Measurements from ENCODE around the gene NEU2. TPM values are rescaled to one million over a fixed set of nuclear protein-coding genes. Genes with fewer than 3 reads are reported as not detected.
"Not testable (repeated sequence)": the region's sequence is repeated elsewhere in the genome, so short reads cannot be mapped to it uniquely, and the experiment has no call there.

The NEU2 gene
- total RNA-seq, 2 donors from 2014 or later = not detected

DNA sequence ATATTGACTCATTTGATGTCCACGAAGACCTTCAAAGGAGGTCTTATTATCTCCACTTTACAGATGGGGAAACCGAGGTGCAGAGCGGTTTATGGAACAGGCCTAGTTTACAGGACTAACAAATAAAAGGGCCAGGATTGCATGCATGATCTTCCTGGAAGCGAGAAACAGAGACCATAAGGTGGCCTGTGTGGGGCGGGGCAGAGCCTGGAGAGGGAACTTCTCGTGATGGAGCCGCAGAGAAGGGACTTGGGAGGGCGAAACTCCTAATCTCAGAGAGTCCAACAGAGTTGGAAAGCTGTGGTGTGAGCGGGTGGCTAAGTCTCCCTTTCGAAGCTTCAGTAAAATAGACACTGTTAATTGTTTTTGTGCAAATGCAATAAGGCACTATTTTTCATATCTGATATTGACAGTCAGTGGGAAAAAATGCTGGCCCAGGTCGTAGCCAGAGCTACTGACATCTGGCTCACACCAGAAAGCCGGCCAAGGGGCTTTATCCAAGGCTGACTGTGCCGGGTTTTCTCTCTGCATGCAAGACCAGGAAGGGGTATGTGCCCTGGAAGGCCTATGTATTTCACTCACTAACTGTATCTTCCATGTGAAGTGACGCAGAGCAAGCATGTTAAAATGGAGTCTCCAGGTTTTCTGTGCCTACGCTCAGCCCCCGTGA is 32.2 kb downstream of the NEU2 start:
- no peak for ATAC-seq
- intact Hi-C loops (cut with DNase I, micrococcal nuclease) = no loop called here
- DNase-seq = no peak

DNA sequence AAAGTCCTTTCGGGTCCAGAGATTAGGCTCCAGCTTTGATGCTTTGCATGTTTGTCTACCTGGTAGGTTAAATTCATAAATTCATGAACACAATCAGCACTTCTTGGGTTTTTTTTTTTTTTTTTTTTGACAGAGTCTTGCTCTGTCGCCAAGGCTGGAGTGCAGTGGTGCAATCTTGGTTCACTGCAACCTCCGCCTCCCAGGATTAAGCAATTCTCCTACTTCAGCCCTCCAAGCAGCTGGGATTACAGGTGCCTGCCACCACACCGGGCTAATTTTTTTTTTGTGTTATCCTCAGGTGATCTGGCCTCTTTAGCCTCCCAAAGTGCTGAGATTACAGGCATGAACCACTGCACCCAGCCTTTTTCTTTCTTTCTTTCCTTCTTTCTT is 32.7 kb downstream of the NEU2 start:
- ATAC-seq; DNase-seq; intact Hi-C loops (cut with DNase I, micrococcal nuclease): not testable (repeated sequence)

DNA sequence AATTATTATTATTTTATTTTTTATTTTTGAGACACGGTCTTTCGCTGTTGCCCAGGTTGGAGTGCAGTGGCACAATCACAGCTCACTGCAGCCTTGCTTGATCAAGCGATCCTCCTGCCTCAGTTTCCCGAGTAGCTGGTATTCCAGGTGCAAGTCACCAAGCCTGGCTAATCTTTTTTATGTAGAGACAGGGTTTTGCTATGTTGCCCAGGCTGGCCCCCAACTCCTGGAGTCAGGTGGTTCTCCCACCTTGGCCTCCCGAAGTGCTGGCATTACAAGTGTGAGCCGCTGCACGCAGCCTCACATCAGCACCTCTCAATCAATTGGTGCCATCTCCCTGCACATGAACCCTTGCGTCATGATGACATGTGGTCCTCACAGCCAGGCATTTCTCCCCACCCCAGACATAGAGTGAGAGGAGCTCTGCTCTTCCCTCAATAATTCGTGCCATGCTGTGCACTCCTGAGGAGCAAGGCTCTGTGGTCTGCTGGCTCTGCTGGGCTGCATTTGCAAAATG is 33.5 kb downstream of the NEU2 start:
- intact Hi-C loops (cut with DNase I, micrococcal nuclease) = no loop called here
- DNase-seq (no peak), ATAC-seq (no peak)

DNA sequence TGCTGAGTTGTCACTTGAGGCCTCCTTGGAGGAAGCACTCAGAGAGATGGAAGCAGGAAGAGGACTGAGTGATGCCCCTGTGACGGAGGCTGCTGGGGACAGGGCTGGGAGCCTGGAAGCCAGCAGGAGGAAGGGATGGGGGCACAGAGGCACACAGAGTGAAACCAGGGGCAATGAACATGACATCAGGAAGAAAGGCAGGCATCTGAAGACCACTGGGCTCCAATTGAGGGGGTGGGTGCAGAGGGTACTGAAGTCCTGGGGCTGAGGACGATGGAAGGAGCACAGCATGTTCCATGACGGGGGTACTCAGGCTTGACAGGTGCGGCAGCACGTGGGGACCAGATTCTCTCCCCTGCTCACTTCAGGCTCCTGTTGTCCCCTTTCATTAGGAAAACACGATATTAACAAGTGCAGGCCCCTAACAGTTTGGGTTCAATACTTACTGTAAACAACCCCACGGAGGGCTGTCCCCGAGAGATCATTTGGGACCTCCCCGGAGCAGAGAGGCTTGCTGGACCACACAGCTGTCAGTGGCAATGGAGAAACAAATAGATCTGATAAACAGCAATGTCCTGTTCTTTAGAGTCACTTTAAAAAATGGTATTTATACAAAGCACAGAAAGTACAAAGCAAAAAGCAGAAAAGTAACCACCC is 36.4 kb downstream of the NEU2 start:
- intact Hi-C loops (cut with DNase I, micrococcal nuclease) = no loop called here
- DNase-seq (no peak), ATAC-seq (no peak)

DNA sequence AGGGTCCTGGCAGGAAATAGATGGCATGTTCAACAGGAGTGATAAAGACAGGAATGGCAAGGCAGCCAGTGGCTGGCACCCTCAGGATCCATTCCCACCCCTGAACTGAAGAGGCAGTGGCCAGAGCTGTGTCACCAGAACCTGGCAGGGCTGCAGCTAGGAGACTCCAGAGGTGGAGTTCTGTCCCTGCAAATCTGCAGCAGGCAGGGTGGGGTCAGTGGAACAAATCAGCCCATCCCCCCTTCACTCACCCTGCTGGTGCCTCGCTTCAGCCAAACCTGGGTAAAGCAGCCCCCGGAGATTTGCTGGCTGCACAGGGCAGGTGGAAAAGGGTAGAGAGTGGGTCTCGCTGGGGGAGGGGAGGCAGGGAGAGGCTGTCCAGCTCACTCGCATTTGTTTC is 40.4 kb downstream of the NEU2 start:
- ATAC-seq (no peak), DNase-seq (no peak)
- intact Hi-C loops (cut with DNase I, micrococcal nuclease) = no loop called here

DNA sequence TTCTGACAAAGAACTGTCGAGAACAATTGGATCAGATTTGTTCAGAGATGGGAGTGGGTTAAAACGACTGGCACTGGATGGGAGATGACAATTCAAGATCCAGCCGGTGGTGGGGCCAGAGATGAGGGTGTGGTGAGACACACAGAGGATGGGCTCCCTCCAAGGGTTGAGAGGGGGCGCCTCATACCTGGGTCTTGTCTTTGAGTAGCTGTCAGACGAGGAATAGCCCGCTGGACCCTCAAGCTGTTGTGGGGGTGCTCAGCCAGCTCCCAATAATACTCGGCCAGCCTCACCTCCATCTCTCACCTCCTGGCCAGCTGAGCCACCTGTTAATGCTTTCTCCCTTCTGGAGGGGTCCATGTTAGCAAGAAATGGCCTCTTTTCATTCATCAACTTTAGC is 41.6 kb downstream of the NEU2 start:
- intact Hi-C loops (cut with DNase I, micrococcal nuclease) = no loop called here
- no peak for ATAC-seq
- DNase-seq = no peak

DNA sequence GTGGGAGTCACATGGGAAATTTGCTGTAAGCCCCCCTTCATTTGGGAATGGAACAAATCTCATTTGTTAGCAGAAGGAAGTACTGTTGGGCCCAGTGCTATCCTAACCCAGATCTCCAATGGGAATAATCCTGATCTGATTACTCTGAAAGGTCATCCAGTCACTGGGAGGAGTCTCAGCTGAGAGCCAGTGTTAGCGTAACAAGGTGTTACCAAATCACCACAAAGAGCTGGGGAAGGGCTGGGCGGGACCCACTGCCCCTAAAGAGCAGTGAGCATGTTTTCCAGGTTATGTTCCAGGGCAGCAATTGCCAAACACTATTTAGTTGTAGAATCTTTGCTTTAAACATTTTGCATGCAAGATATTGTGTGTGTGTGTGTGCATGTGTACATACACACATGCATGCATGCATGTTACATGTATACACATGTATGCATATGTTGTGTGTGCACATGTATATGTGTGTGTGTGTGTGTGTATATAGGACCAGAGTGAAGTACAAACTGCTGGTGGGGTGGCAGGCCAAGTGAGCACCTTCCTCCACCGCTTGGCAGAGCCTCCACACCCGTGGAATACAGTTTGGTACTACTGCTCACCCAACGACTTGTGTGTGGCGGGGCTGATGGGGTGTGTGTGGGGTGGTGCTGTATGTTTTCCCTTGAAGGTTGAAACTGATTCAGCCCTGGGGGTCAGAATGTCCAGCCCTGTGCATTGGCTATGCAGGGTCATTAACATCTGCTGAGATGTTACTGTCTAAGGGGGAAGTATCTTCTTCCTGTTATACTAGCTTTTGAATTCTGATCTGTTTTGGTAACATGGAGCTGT is 42.9 kb downstream of the NEU2 start:
- no peak for DNase-seq
- ATAC-seq = peak; percentile 57
- intact Hi-C loops (cut with DNase I, micrococcal nuclease) = no loop called here

DNA sequence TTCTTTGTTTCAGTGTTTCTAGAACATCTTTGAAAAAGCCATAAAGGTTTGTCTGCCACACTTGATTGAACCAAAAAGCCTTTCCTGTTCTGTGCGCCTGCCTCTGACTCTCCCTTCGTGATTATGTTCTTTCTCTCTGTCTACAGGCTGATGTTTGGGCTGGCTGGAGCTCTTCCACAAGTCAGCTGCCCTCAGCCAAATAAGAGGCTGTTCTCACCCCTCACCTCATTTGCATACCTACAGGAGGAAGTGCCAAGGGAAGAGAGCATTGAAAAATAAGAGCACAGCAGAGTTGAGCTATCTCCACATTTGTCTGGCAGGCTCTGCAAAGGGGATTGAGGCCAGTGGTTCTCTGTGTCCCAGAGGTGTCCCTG is 43.5 kb downstream of the NEU2 start:
- ATAC-seq = peak; percentile 62
- intact Hi-C loops (cut with DNase I, micrococcal nuclease) = no loop called here
- DNase-seq = no peak

DNA sequence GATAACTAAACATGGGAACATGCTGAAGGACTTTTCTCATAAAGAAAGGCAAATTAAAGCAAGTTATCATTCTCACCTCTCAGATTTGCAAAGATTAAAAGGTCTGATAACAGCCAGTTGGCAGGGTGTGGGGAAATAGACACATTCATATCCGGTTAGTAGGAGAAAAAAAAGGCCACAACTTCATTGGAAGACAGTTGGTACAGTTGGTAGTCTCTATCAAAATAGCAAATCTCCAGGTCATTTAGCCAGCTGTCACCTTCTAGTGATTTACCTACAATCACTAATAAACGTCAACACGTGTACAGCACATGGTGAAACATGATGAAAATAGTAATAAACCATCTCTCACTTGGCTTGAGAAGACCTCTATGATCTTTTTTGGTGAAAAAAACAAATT is 44.3 kb downstream of the NEU2 start:
- intact Hi-C loops (cut with DNase I, micrococcal nuclease) = no loop called here
- ATAC-seq (no peak), DNase-seq (no peak)

DNA sequence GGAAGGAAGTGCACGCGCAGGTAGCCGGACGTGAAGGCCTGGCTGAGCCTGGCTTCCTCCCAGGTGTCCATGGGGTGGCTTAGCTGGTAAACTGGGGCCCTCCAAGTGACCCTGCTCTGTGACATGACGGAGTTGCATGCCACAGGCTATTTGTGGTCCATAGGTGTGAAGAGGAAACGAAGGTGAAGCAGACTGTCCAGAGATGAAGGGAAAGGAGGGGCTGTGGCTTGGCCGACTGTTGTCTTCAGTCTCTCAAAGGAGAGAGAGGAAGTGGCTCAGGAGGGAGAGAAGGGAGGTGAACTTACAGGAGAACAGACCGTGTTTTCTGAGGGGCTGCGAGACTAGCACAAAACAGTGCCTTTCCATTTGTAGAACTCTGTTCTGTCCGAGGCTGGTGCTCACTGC is 47.0 kb downstream of the NEU2 start:
- intact Hi-C loops (cut with DNase I, micrococcal nuclease) = no loop called here
- DNase-seq (no peak), ATAC-seq (peak; percentile 17)

DNA sequence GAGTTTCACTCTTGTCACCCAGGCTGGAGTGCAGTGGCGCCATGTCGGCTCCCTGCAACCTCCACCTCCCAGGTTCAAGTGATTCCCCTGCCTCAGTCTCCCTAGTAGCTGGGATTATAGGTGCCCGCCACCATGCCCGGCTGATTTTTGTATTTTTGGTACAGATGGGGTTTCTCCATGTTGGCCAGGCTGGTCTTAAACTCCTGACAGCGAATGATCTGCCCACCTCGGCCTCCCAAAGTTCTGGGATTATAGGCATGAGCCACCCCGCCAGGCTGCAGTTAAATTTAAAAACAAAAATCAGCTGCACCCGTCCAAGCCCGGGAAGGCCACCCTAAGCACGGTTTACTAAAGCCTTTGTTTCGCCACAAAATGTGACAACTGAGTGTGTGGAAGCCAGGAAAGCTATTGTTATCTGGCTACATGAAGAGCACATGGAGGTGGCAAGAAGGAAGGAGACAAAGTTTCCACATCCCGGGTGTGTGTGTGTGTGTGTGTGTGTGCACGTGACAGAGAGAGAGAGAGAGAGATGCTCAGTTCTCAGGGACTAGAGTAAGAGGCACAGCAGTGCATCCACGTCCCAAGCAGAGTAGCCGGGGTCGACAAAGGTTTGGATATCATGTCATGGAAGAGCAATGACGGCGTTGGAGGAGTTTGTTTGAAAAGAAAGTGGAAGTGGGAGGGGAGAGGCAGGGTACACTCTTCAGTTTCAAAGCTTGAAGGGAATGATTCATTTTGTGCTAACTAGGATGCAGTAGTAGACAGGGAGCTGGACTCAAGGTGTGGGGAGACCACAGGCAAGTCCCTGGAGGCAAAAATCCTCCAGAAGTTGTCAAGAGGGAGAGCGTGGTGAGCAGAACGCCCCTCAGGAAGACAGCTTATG is 47.7 kb downstream of the NEU2 start:
- ATAC-seq (no peak), DNase-seq (no peak)
- intact Hi-C loops (cut with DNase I, micrococcal nuclease) = no loop called here

DNA sequence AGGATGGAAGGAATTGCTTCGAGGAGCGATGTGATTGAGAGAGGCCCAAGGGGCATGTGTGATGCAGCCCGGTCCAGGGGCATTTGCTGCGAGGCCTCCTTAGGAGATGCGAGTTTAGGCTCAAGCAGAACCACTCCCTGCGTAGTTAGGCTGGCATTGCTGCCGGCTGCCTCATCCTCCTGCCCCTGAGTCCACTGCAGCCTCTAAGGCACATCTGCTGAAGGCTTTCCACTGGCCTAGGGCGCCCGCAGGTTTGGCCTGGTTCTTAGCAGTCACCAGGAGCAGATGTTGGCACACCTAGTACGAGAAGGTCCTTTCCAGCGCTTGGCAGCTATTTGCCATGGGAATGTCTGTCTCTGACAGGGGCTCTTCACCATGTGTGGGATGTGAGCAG is 48.4 kb downstream of the NEU2 start:
- no peak for ATAC-seq
- intact Hi-C loops (cut with DNase I, micrococcal nuclease) = no loop called here
- no peak for DNase-seq

DNA sequence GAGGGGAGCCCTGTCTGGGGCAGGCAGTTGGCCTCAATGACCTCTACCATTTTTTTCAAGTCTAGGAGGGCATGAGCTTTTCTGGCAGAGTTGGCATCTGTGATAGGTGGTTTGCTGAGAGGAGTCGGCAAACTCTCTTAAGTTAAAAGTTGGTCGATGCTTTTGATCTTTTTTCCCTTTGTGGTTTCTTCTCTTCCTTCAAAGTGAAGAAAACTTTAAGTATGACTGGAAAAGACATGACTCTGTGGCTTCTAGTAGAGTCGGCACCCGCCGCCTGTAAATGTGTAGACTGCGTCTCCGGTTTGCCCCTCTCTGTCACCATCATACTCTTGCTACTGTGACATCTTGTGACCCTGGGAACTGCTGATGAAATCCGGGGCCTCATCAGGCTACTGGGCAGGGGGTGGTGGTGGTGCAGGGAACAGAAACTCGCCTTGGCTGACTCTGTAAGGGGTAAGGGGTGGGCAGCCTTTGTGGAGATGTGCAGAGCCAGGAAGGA is 48.8 kb downstream of the NEU2 start:
- ATAC-seq (no peak), DNase-seq (no peak)
- intact Hi-C loops (cut with DNase I, micrococcal nuclease) = no loop called here

DNA sequence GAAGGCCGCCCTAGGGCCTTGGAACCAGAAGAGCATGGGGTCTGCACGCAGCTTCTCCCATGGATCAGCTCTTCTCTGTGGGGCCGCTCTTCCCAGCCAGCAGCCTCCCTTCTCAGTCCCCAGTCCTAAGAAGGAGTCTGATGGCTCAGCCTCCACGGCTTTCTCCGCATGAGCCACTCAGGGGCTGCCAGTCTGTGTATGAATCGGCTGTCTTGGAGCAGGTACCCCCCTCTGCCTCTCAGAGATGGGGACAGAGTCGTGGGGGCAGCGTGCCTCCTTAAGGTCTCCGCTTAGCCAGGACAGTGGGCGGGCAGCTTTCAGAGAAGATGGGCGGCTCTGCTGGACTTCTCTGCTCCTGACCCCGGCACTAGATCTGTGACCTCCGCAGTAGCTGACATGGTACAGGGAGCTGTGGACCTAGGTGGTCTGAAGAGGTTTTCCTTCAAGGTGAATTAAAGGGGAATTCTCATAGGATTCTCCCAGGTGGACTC is 49.3 kb downstream of the NEU2 start:
- no peak for ATAC-seq
- intact Hi-C loops (cut with DNase I, micrococcal nuclease) = no loop called here
- DNase-seq = no peak

DNA sequence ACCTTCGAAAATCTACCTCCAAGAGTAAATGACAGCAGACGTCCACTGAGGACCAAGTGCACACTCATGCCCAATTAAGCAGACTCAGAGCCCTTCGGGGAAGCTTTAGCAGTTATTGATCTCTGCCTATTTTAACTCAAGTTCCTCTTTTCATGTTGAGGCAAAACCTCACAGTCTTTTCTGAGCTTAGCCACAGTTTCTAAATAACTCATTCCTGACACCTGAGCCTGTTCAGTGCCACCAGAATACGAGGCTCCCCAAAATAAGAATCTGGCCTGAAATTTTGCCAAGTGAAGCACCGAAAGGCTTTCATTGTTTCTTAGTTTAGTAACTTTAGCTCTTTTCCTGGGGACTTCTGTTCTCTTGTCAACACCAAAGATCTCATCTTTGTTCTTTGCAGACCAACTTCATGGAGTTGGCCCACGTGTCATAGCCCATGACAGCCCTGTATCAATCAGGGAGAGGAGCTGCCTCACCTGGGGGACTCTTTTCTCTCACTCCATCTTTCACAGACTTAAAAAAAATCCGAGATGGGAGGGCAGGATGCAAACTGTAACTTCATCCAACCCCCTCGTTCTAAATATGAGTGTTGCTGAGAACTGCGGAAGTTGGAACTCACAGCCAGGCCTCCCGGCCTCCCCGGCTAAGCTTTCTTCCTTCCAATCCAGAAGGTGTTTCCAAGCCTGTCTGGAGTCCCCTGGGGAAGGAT is 49.9 kb downstream of the NEU2 start:
- ATAC-seq (no peak), DNase-seq (no peak)
- intact Hi-C loops (cut with DNase I, micrococcal nuclease) = no loop called here

DNA sequence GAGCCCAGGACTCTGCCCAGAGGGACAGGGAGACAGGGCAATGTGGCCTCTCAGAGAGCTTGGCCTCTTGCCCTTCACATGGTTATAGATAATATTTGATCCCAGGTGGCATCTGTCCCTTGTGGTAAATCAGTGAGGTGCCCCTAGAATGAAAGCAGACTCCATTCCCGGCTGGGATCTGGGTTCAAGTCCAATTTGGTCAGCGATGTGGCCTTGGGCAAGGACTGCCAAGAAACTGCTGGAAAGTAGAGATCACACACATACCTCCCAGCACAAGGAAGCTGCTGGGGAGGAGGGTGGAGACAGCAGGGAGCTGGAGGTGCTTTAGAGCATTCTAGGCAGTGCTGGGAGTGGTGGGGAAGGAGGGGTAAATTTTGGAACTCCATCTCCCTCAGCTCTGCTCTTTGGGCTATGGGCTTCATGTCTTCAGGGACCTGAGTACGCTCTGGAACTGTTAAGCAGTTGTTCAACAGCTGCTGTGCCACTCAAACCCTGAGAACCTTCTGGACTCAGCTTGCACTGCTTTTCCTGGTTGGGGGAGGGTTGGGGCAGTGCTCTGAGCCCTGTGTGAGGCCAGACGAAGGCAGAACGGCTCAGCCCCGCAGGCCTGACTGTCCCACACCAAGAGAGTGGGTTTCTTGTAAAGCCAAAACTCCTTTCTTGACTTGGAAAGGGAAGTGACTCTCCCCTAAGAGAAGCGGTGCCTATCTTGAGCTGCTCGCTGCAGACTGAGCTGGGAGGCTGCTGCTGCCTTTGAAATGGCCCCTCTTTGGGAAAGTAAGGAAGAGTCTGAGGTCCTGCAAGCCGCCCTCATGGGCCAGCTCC is 50.7 kb downstream of the NEU2 start:
- no peak for DNase-seq
- no peak for ATAC-seq

DNA sequence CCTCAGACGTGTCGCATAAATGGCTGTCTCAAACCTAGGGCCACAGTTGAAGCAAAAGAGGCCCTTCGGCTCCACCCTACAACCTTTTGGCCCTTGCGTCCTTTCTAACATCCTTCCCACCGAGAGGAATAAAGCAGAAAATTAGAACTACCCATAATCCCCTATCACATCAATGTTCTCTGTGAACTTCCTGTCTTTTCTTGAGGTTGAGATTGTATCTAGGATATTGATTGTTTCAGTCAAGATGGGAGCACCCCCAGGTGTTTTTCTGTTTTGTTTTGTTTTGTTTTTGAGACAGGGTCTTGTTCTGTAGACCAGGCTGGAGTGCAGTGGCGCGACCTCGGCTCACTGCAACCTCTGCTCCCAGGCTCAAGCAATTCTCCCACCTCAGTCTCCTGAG is 51.3 kb downstream of the NEU2 start:
- DNase-seq = no peak
- intact Hi-C loops (cut with DNase I, micrococcal nuclease) = no loop called here
- no peak for ATAC-seq

More for the DNA sequence above, 50.7 kb downstream of the NEU2 start:
- intact Hi-C loops (cut with DNase I, micrococcal nuclease) = no loop called here
